Panc1 (cell line): ENCODE data around the gene MS4A15.

ENCODE experiments used
- SIN3A ChIP-seq: IDR thresholded peaks from 2 replicates; pipeline ENCODE4 v1.6.1; 2012; ENCODE audit warnings: low read depth, mild to moderate bottlenecking, low read length, moderate library complexity, borderline replicate concordance; ENCODE audit not compliant: insufficient read depth
- TCF7L2 ChIP-seq: IDR thresholded peaks from 2 replicates; pipeline ENCODE4 v1.6.1; 2011; ENCODE audit warnings: mild to moderate bottlenecking, low read depth, low read length, inconsistent platforms
- TF ChIP-seq, protein P1 (sequence below): fragments of 450-650 bp; IDR thresholded peaks from 2 replicates; pipeline ENCODE4 v1.5.1; 2017; ENCODE audit warnings: mild to moderate bottlenecking

DNA sequence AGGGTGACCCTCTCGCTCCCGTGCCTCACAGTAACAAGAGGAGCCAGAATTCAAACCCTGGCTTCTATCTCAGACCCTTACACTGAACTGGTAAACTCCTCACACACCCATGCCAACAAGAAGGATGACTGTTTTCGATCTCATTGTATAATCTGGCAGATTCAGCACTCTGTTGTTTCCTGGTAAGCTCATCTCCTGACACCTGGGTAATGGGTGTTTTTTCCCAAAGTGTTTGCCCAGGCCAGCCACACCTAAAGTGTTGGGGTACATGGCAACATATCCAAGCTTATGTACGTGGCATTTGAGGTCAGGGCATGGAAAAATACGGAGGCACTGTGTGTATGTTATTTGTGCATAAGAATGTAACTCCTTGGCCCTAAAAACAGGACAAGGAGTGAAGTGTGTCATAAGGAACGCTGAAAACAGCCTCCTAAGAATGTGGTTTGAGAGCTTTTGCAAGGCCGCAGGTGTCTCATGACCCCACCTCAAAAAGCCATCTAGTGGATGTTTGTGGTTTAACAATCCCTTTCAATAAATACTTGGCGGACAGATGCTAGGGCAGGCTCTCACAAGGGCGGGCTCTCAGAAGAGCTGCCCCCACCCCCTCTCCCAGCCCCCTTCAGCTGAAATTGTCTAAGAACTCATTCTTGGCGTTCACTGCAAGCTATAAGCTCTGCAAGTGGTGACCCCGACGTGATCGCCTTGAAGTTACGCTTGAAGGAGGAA is at the start of gene MS4A15:
- TF ChIP-seq, protein P1, sequence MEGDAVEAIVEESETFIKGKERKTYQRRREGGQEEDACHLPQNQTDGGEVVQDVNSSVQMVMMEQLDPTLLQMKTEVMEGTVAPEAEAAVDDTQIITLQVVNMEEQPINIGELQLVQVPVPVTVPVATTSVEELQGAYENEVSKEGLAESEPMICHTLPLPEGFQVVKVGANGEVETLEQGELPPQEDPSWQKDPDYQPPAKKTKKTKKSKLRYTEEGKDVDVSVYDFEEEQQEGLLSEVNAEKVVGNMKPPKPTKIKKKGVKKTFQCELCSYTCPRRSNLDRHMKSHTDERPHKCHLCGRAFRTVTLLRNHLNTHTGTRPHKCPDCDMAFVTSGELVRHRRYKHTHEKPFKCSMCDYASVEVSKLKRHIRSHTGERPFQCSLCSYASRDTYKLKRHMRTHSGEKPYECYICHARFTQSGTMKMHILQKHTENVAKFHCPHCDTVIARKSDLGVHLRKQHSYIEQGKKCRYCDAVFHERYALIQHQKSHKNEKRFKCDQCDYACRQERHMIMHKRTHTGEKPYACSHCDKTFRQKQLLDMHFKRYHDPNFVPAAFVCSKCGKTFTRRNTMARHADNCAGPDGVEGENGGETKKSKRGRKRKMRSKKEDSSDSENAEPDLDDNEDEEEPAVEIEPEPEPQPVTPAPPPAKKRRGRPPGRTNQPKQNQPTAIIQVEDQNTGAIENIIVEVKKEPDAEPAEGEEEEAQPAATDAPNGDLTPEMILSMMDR = peak; percentile 80
- TF ChIP-seq SIN3A (no peak), TCF7L2 (no peak)
